ENCODE results near the gene LMAN2L.

Gene LMAN2L

GRCh38 chr2:96760036-96760985 lies 20.4 kb upstream of the LMAN2L start, which contains the start of gene CNNM4:
Gene CNNM4, plus strand, starts transcription at chr2:96760902. Its CDS starts 98 bp downstream, at chr2:96761000.
- DNase-seq, result peak; percentile 91 to 92

DNA sequence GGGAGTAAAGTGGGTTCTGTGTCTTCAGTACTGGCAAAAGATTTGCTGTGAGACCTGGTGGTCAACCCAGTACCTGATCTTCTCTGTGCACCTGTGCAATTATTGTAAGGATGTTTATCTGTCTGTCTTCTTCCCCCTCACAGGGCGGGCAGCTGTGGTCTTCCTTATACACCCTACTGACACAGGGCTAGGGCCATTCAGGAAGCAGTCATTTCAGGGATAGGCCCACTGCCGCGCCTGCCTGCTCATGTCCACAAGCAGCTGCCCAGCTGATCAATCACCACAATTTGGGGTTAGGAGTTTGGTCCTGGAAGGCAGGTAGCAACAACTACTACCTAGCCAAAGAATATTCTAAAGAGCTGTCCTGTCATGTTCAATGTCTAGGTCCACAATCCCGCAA lies 19.7 kb upstream of the LMAN2L start:
- no peak for DNase-seq

DNA sequence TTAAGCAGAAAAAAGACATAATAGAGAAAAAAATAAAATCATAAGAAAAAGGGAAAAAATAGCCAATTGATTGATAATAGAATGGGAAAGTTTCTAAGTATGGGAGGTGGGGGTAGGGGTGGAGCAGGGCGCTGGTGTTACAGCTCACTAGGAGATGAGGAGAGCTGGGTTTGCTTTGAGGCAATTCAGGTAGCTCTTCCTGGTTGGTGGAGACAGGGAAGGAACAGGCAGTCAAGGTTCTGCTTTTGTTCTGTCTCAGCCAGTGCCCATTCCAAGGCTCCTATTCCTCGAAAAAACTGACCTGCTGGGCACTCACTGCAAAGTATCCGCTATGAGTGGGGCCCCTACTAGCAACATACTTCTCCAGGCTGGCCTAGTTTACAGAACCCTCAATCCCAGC lies 19.1 kb upstream of the LMAN2L start:
- no peak for DNase-seq

- DNase-seq, result no peak
Measured at GRCh38 chr2:96757477-96757860, 17.6 kb upstream of the LMAN2L start.

DNA sequence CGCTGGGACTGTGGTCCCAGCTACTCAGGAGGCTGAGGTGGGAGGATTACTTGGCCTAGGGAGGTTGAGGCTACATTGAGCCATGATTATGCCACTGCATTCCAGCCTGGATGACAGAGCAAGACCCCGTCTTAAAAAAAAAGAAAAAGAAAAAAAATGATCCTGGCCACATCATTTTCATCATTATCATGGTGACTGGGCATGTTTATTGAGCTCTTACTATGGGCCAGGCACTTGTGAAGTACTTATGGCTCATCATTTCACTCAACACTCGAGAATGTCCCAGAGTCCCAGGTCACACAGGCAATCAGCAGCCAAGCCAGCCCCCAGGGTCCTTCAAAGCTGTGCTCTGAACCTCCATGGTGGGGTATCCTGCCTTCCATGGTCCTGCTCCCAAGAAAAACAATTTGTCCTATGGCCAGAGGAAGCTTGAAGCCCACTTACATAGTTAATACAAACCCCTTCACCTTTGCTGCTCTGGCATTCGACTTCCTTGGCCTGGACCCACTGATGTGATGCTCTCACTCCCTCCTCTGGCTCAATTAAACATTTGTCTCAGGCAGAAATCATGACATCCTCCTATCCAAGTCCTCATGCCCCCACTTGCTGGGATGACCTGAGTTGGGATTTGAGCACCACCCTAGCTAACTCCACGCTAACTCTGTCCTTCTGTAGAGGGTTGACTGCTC lies 17.1 kb upstream of the LMAN2L start:
- DNase-seq, result no peak

GRCh38 chr2:96754317-96754716 lies 14.5 kb upstream of the LMAN2L start:
- no peak for DNase-seq

- no peak for DNase-seq
Measured at GRCh38 chr2:96753661-96754282, 13.9 kb upstream of the LMAN2L start.

DNA sequence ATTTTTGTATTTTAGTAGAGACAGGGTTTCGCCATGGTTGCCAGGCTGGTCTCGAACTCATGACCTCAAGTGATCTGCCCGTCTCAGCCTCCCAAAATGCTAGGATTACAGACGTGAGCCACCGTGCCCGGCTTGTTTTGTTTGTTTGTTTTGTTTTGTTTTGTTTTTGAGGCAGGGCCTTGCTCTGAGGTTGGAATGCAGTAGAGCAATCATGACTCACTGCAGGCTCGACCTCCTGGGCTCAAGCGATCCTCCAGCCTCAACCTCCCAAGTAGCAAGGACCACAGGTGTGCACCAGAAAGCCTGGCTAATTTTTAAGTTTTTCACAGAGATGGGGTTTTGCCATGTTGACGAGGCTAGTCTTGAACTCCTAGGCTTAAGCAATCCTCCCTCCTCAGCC lies 11.9 kb upstream of the LMAN2L start:
- no peak for DNase-seq

DNA sequence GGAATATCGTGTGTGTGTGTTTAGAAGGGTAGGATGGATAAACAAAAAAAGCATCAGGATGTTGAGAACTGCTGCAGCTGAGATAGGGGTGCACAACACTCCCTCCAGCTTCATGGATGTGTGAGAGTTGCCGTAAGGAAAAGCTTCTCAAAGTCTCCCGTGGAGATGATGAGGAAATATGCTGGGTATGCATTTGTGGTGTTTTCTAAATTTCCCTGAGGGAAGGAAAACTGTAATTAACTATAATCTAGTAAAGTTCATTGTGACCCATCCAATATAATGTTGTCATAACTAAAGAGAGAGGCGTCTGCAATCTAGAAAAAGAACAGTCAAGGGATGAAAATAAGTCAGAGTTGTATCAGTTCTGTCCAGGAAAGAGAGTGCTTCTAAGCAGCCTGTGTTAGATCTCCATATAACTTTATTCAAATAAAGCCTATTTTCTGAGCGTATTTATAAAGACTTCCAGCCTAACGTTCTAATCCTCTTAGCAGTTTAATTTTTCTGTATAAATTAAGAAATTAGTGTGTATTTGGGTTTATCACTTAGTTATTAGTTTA lies 7.3 kb upstream of the LMAN2L start:
- DNase-seq, result no peak

DNA sequence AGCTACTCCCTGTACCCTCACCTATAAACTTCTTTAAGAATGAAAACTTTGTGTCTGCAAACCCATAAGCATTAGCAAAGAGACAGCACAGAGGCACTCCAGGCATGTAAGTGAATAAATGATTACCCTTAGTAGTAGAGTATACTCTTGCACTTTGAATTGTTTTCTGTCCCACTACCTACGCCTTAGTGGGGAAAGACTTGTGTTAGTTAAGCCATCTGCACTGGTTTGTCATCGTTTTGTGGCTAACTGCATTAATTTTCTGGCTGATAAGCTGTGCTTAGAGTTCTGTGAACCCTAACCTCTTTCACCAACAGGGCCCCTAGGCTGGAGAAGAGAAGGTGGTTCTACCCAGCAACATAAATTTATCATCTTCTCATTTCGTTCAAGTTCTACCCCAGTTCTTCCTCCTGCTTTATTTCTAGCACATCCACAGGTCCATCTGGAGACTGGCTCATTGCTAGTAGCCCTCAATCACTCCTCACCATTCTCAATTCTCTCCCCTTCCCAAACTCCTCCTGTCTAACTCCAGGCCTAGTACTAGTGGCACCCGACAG lies 710 bp downstream of the LMAN2L start:
- no peak for DNase-seq

GRCh38 chr2:96737831-96738230 lies 2.0 kb downstream of the LMAN2L start:
- DNase-seq, result peak in 1 of 2 donors; percentile 44

DNA sequence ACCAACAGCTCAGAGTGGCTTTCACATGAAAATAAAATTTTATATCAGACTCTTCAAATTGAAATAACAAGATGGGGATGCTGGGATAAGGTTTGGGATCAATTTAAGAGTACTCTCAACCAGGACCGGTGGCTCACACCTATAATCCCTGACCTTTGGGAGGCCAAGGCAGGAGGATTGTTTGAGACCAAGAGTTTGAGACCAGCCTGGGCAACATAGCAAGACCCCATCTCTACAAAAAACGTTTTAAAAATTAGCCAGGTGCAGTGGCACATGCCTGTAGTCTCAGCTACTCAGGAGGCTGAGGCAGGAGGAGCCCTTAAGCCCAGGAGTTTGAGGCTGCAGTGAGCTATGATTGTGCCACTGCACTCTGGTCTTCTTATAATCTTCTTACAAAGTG lies 2.6 kb downstream of the LMAN2L start:
- no peak for DNase-seq

DNA sequence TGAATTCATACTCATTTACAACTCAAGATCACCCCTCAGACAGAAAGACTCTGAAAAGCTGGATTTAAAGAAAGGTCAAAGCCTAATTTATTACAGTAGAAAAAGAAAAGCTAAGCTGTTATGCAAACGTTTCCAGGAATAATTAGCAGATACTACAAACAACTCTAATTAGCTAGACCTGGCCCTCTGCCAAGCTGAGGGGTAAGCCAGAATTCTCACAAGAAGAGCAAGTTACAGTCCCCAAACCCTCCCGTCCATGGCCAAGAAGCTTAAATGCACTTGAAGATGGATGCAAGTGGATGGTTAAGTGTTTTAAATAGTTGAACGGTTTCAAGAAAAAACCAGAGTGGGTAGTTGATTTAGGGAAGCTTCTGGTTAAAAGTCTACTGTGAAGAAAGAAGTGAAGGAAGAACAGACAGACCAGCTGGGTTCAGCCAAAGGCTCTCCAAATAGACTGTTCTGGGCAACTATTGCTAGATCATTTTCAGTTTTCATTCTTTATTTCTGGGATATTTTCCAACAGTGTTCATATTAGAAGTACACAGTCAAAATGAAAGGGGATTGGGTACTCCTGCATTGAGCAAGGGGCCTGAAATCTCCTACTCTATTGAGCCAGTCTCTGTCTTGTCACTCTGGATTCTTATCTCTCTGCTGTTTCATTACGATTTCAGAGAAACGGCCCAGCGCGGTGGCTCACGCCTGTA lies 4.8 kb downstream of the LMAN2L start:
- no peak for DNase-seq

GRCh38 chr2:96733931-96734330 lies 5.9 kb downstream of the LMAN2L start:
- no peak for DNase-seq

GRCh38 chr2:96730212-96730611 lies 9.7 kb downstream of the LMAN2L start:
- no peak for DNase-seq

- no peak for DNase-seq
Measured at GRCh38 chr2:96729748-96730147, 10.1 kb downstream of the LMAN2L start.

DNA sequence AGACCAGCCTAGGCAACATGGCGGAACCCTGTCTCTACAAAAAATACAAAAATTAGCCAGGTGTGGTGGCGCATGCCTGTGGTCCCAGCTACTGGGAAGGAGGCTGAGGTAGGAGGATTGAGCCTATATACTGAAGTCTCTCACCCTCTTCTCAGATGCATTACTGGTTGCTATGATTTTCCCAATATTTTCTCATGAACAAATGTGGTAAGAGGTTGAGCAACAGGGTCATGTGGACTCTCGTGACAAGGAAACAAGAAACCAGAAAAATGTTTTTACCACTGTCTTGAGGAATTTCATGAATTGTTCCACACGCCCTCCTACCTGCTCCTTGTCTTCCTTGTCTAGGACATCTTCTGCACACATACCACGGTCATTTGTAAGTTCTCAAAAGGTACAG lies 12.4 kb downstream of the LMAN2L start:
- no peak for DNase-seq

- DNase-seq, result no peak
Measured at GRCh38 chr2:96726131-96726530, 13.7 kb downstream of the LMAN2L start.

- DNase-seq, result no peak
Measured at GRCh38 chr2:96716388-96716787, 23.5 kb downstream of the LMAN2L start.

GRCh38 chr2:96715658-96716057 lies 24.2 kb downstream of the LMAN2L start:
- DNase-seq, result no peak

DNA sequence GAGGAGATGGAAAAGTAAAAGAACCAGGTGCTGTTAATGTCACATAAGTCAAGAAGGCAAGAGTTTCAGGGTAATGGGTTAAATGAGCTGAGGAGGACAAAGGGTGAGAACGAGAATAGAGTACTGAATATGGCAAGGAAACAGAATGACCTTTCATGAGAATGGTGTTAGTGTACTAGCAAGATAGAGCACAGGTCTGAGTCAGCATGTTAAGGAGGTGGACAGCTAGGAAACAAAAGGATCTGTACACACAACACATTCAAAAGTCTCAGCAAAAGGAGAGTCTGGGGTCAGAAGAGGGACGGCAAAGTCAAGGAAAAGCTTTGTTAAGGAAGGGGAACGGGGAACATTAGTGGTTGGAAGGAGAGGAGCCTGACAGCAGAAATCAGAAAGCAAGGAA lies 28.9 kb downstream of the LMAN2L start:
- no peak for DNase-seq

DNA sequence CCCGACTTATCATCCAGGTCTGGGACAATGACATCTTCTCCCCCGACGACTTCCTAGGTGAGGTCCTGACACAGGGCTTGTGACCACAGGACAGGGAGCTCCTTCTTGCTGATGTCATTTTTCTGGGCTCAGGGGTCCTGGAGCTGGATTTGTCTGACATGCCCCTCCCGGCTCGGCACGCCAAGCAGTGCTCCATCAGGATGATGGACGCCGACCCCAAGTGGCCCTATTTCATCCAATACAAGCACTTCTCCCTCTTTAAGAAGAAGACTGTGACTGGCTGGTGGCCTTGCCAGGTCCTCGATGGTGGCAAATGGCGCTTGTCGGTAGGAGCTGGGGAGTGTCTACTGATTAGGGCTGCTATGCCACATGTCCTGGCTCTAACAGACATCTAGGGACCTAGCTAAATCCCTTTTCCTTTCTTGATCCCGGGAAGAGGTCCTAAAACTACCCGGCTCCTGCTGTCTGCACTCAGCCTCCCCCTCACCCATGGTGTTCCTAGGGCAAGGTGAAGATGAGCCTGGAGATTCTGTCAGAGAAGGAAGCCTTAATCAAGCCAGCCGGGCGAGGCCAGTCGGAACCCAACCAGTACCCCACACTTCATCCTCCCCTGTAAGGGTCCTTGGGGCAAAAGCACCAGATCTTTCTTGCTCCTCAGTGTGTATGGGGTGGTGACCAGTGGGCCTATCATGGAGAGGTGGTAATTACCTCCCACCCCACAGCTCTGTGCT lies 36.7 kb downstream of the LMAN2L start:
- no peak for DNase-seq
